Measurements from ENCODE around the gene UBTD1.

DNA sequence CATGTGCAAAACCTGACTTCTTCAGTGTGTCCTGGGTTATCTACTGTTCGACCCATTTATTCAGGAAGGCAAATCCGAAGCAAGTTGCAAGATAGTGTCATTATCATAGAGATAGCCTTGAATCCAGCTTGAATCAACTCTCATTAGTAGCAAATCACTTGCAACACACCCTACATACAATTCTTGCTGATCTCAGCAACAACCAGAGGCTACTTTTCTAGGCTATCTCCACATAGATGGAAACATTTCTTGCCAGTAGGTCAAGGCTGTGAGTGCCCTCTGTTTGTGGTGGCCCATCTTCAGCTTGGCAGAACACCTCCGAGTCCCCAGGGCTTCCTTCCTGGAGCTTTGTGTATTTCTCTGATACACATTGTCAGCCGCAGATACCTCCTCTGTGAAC, 12.0 kb downstream of the UBTD1 start:
- TF ChIP-seq GATA2 (IDR thresholded peaks at IDR 0.05; ENCODE audit: low read depth, low read length) (no peak), GATA3 (IDR thresholded peaks at IDR 0.05; ENCODE audit: low read depth, low read length) (no peak)

All from SH-SY5Y (cell line).